Measurements from ENCODE around the gene CFAP77. TPM values are rescaled to one million over a fixed set of nuclear protein-coding genes. Genes with fewer than 3 reads are reported as not detected.

The CFAP77 gene
- total RNA-seq, 1 donor from 2014 or later: not detected

DNA sequence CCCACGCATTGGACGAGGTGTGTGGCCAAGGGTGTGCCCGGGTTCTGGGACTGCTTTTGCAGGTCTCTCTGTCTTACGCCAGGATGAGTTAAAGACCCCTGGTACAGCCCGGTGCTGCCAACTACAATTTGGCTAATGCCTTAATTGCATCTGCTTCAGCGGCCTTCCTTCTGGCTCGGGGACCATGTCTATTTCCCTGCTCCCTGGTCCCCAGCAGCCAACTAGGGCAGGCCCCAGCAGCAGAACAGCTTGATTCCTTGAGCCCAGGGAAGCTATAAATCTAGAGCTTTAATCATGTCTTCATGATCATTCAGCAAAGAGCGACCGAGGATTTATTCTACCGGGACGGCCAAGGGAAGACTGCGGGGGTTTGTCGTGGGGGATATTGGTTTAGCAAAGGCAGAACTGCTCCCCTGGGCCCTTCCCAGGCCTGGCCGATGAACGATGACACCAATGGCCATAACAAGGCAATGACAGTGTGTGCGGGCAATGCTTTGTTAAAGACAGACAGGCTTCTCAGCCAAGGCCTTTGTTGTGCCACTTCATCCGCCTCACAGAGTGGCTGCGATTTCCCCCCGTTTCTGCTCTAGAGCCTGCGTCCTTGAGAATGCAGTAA, 51.4 kb downstream of the CFAP77 start:
- H3K4me1 ChIP-seq (ENCODE audit: control insufficient read depth in 3 of 3, insufficient read depth in 3 of 3, low read length in 3 of 3): no peaks in the 10 kb centered on the region
- no peak overlapping the region for H3K27ac ChIP-seq (ENCODE audit: low read depth, low read length)
- no peaks in the 10 kb centered on the region for H3K9me3 ChIP-seq (ENCODE audit: control insufficient read depth in 3 of 3, low read length in 3 of 3)
- peaks cover 22 to 53% (median 32%) of the 10 kb centered on the region in 3 donors for H3K27me3 ChIP-seq (ENCODE audit: control insufficient read depth in 3 of 3, insufficient read depth in 3 of 3, low read length in 3 of 3)
- H3K9ac ChIP-seq (ENCODE audit: low read depth in 1 of 3, low read length in 3 of 3): no peak overlapping the region
- H3K4me3 ChIP-seq (ENCODE audit: low read length in 3 of 3): no peak overlapping the region
- no peaks in the 10 kb centered on the region for H3K36me3 ChIP-seq (ENCODE audit: control insufficient read depth in 3 of 3, insufficient read depth in 3 of 3, low read length in 3 of 3)

- no peaks in the 10 kb centered on the region for H3K4me1 ChIP-seq (ENCODE audit: control insufficient read depth in 3 of 3, insufficient read depth in 3 of 3, low read length in 3 of 3)
Observed at GRCh38 chr9:132461971-132462370, 52.0 kb downstream of the CFAP77 start.

DNA sequence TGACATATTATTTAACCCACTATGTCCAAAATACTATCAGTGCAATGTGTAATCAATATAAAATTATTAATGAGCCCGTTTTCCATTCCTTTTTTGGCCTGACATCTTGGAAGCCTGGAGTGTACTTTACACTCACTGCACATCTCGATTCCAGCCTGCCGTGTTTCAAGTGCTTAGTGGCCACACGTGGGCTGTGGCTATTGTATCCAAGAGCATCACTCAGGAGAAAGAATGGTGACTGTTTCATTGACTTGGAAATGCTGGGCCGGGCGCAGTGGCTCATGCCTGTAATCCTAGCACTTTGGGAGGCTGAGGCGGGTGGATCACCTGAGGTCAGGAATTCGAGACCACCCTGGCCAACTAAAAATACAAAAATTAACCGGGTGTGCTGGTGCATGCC, 54.5 kb downstream of the CFAP77 start:
- Histone ChIP-seq H3K4me3 (ENCODE audit: low read length in 3 of 3) (no peak overlapping the region), H3K9me3 (ENCODE audit: control insufficient read depth in 3 of 3, low read length in 3 of 3) (peaks cover 0 to 3% (median 0%) of the 10 kb centered on the region in 3 donors), H3K27ac (ENCODE audit: low read depth, low read length) (no peak overlapping the region), H3K36me3 (ENCODE audit: control insufficient read depth in 3 of 3, insufficient read depth in 3 of 3, low read length in 3 of 3) (no peaks in the 10 kb centered on the region), H3K4me1 (ENCODE audit: control insufficient read depth in 3 of 3, insufficient read depth in 3 of 3, low read length in 3 of 3) (no peaks in the 10 kb centered on the region), H3K9ac (ENCODE audit: low read depth in 1 of 3, low read length in 3 of 3) (no peak overlapping the region), H3K27me3 (ENCODE audit: control insufficient read depth in 3 of 3, insufficient read depth in 3 of 3, low read length in 3 of 3) (peaks cover 12 to 48% (median 27%) of the 10 kb centered on the region in 3 donors)

More at GRCh38 chr9:132461971-132462370, 52.0 kb downstream of the CFAP77 start:
- H3K27ac ChIP-seq (ENCODE audit: low read depth, low read length): no peak overlapping the region
- H3K9ac ChIP-seq (ENCODE audit: low read depth in 1 of 3, low read length in 3 of 3): no peak overlapping the region
- no peak overlapping the region for H3K4me3 ChIP-seq (ENCODE audit: low read length in 3 of 3)
- no peaks in the 10 kb centered on the region for H3K36me3 ChIP-seq (ENCODE audit: control insufficient read depth in 3 of 3, insufficient read depth in 3 of 3, low read length in 3 of 3)
- H3K9me3 ChIP-seq (ENCODE audit: control insufficient read depth in 3 of 3, low read length in 3 of 3): no peaks in the 10 kb centered on the region
- H3K27me3 ChIP-seq (ENCODE audit: control insufficient read depth in 3 of 3, insufficient read depth in 3 of 3, low read length in 3 of 3): peaks cover 22 to 51% (median 36%) of the 10 kb centered on the region in 3 donors

DNA sequence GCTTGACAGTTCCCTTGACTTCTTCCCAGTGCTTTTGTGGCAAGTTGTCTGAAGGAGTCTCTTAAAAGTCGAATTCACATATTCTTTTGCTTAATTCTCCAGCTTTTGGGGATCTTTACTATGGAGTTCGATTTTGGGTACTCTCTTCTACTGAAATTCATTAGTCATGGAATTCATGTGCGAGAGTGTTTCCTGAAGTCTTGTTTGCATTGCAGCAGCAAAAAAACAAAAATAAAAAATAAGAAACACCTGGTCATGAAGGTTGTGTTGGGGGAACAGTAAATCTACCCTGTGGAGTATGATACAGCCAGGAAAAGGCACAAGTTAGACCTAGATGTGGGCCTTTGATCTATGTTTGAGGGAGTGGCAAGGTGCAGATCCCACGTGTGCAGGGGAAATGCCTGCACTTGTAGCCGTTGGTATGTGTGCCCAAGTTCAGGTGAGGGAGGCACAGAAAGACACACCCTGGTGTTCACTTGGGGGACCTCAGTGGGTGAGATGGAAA, 55.2 kb downstream of the CFAP77 start:
- Histone ChIP-seq H3K4me3 (ENCODE audit: low read length in 3 of 3) (no peak overlapping the region), H3K4me1 (ENCODE audit: control insufficient read depth in 3 of 3, insufficient read depth in 3 of 3, low read length in 3 of 3) (no peaks in the 10 kb centered on the region), H3K9me3 (ENCODE audit: control insufficient read depth in 3 of 3, low read length in 3 of 3) (peaks cover 0 to 3% (median 0%) of the 10 kb centered on the region in 3 donors), H3K27me3 (ENCODE audit: control insufficient read depth in 3 of 3, insufficient read depth in 3 of 3, low read length in 3 of 3) (peaks cover 7 to 44% (median 28%) of the 10 kb centered on the region in 3 donors), H3K36me3 (ENCODE audit: control insufficient read depth in 3 of 3, insufficient read depth in 3 of 3, low read length in 3 of 3) (no peaks in the 10 kb centered on the region), H3K27ac (ENCODE audit: low read depth, low read length) (no peak overlapping the region), H3K9ac (ENCODE audit: low read depth in 1 of 3, low read length in 3 of 3) (no peak overlapping the region)

GRCh38 chr9:132472199-132472598, 62.2 kb downstream of the CFAP77 start:
- no peak overlapping the region for H3K9ac ChIP-seq (ENCODE audit: low read depth in 1 of 3, low read length in 3 of 3)
- H3K4me1 ChIP-seq (ENCODE audit: control insufficient read depth in 3 of 3, insufficient read depth in 3 of 3, low read length in 3 of 3): no peaks in the 10 kb centered on the region
- H3K27ac ChIP-seq (ENCODE audit: low read depth, low read length): no peak overlapping the region
- no peaks in the 10 kb centered on the region for H3K36me3 ChIP-seq (ENCODE audit: control insufficient read depth in 3 of 3, insufficient read depth in 3 of 3, low read length in 3 of 3)
- peaks cover 0 to 2% (median 0%) of the 10 kb centered on the region in 3 donors for H3K9me3 ChIP-seq (ENCODE audit: control insufficient read depth in 3 of 3, low read length in 3 of 3)
- H3K4me3 ChIP-seq (ENCODE audit: low read length in 3 of 3): no peak overlapping the region
- peaks cover 12 to 38% (median 34%) of the 10 kb centered on the region in 3 donors for H3K27me3 ChIP-seq (ENCODE audit: control insufficient read depth in 3 of 3, insufficient read depth in 3 of 3, low read length in 3 of 3)

- Histone ChIP-seq H3K36me3 (ENCODE audit: control insufficient read depth in 3 of 3, insufficient read depth in 3 of 3, low read length in 3 of 3) (no peaks in the 10 kb centered on the region), H3K4me1 (ENCODE audit: control insufficient read depth in 3 of 3, insufficient read depth in 3 of 3, low read length in 3 of 3) (no peaks in the 10 kb centered on the region), H3K27me3 (ENCODE audit: control insufficient read depth in 3 of 3, insufficient read depth in 3 of 3, low read length in 3 of 3) (peaks cover 12 to 42% (median 35%) of the 10 kb centered on the region in 3 donors), H3K9ac (ENCODE audit: low read depth in 1 of 3, low read length in 3 of 3) (no peak overlapping the region), H3K9me3 (ENCODE audit: control insufficient read depth in 3 of 3, low read length in 3 of 3) (no peaks in the 10 kb centered on the region), H3K4me3 (ENCODE audit: low read length in 3 of 3) (no peak overlapping the region), H3K27ac (ENCODE audit: low read depth, low read length) (no peak overlapping the region)
Observed at GRCh38 chr9:132472599-132472998, 62.6 kb downstream of the CFAP77 start.

GRCh38 chr9:132474253-132474652, 64.2 kb downstream of the CFAP77 start:
- no peaks in the 10 kb centered on the region for H3K9me3 ChIP-seq (ENCODE audit: control insufficient read depth in 3 of 3, low read length in 3 of 3)
- H3K27me3 ChIP-seq (ENCODE audit: control insufficient read depth in 3 of 3, insufficient read depth in 3 of 3, low read length in 3 of 3): peaks cover 12 to 40% (median 30%) of the 10 kb centered on the region in 3 donors
- H3K36me3 ChIP-seq (ENCODE audit: control insufficient read depth in 3 of 3, insufficient read depth in 3 of 3, low read length in 3 of 3): no peaks in the 10 kb centered on the region
- H3K4me1 ChIP-seq (ENCODE audit: control insufficient read depth in 3 of 3, insufficient read depth in 3 of 3, low read length in 3 of 3): no peaks in the 10 kb centered on the region
- H3K27ac ChIP-seq (ENCODE audit: low read depth, low read length): no peak overlapping the region
- H3K9ac ChIP-seq (ENCODE audit: low read depth in 1 of 3, low read length in 3 of 3): no peak overlapping the region
- no peak overlapping the region for H3K4me3 ChIP-seq (ENCODE audit: low read length in 3 of 3)

DNA sequence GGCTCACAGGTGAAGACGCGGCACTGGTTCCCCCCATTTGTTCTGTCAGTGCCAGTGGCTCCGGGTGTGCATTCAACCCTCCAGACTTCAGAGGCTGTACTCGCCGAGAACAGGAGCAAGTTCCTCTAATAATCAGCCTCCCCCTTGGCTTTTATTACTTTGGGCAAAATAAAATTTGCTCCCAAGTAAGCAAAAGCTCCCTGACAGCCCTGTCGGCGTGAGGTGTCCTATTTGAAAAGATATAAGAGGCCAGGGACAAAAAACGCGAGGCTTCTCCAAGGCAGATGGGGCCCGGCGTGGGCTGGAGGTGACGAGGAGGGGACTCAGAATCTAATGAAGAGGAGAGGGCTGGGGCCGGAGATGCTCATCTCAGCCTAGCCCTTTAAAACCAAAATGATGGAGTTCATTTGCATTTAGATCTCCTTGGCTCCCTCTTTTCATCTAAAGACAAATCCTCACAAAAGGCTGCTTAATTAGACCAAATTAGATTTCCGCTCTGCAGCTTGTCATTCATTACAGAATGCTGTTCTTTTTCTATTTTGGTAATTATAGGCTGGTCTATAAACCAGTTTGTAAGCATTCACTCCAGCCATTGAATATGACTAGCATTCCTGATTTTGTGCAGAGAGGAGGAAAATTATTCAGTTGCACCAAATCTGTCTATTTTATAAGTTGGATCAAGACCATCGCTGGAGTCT, 68.5 kb downstream of the CFAP77 start:
- H3K36me3 ChIP-seq (ENCODE audit: control insufficient read depth in 3 of 3, insufficient read depth in 3 of 3, low read length in 3 of 3): no peaks in the 10 kb centered on the region
- peaks cover 32 to 58% (median 47%) of the 10 kb centered on the region in 3 donors for H3K27me3 ChIP-seq (ENCODE audit: control insufficient read depth in 3 of 3, insufficient read depth in 3 of 3, low read length in 3 of 3)
- no peaks in the 10 kb centered on the region for H3K4me1 ChIP-seq (ENCODE audit: control insufficient read depth in 3 of 3, insufficient read depth in 3 of 3, low read length in 3 of 3)
- H3K9me3 ChIP-seq (ENCODE audit: control insufficient read depth in 3 of 3, low read length in 3 of 3): no peaks in the 10 kb centered on the region
- no peak overlapping the region for H3K27ac ChIP-seq (ENCODE audit: low read depth, low read length)
- no peak overlapping the region for H3K9ac ChIP-seq (ENCODE audit: low read depth in 1 of 3, low read length in 3 of 3)
- no peak overlapping the region for H3K4me3 ChIP-seq (ENCODE audit: low read length in 3 of 3)

- no peaks in the 10 kb centered on the region for H3K9me3 ChIP-seq (ENCODE audit: control insufficient read depth in 3 of 3, low read length in 3 of 3)
- H3K9ac ChIP-seq (ENCODE audit: low read depth in 1 of 3, low read length in 3 of 3): no peak overlapping the region
- no peak overlapping the region for H3K4me3 ChIP-seq (ENCODE audit: low read length in 3 of 3)
- no peak overlapping the region for H3K27ac ChIP-seq (ENCODE audit: low read depth, low read length)
- H3K27me3 ChIP-seq (ENCODE audit: control insufficient read depth in 3 of 3, insufficient read depth in 3 of 3, low read length in 3 of 3): peaks cover 38 to 56% (median 50%) of the 10 kb centered on the region in 3 donors
- H3K36me3 ChIP-seq (ENCODE audit: control insufficient read depth in 3 of 3, insufficient read depth in 3 of 3, low read length in 3 of 3): no peaks in the 10 kb centered on the region
- H3K4me1 ChIP-seq (ENCODE audit: control insufficient read depth in 3 of 3, insufficient read depth in 3 of 3, low read length in 3 of 3): no peaks in the 10 kb centered on the region
Observed at GRCh38 chr9:132479733-132480132, 69.7 kb downstream of the CFAP77 start.

Data from skeletal muscle tissue (tissue), 4 donors.